Central memory CD4-positive, alpha-beta T cell (primary cell): ENCODE results near the gene TBL2.
"Not testable (repeated sequence)": the region's sequence is repeated elsewhere in the genome, so short reads cannot be mapped to it uniquely, and the experiment has no call there.

Experiments used
- DNase-seq: peaks from one replicate; pipeline ENCODE4 v3.0.0; 2022

The TBL2 gene

GRCh38 chr7:73532224-73532623, 46.2 kb downstream of the TBL2 start:
- no peak for DNase-seq

- DNase-seq = no peak
Observed at GRCh38 chr7:73530800-73531199, 47.6 kb downstream of the TBL2 start.

- DNase-seq = no peak
Observed at GRCh38 chr7:73526896-73527821, 51.2 kb downstream of the TBL2 start.

GRCh38 chr7:73526158-73526494, 52.3 kb downstream of the TBL2 start:
- not testable (repeated sequence) for DNase-seq

- peak; percentile 93 for DNase-seq
Observed at GRCh38 chr7:73522105-73522872, 56.1 kb downstream of the TBL2 start, which contains the start of gene BAZ1B. Gene BAZ1B (minus strand): TSS chr7:73522293. CDS start chr7:73521933, 360 bp downstream.

- DNase-seq = no peak
Observed at GRCh38 chr7:73521636-73522104, 56.7 kb downstream of the TBL2 start.

- DNase-seq = no peak
Observed at GRCh38 chr7:73520673-73521635, 57.4 kb downstream of the TBL2 start.

GRCh38 chr7:73519867-73520672, 58.3 kb downstream of the TBL2 start:
- DNase-seq = peak; percentile 24

- no peak for DNase-seq
Observed at GRCh38 chr7:73518470-73518869, 59.9 kb downstream of the TBL2 start.
